Chondrocyte (in vitro differentiated cells): Measurements from ENCODE around the gene ZBTB37. TPM values are rescaled to one million over a fixed set of nuclear protein-coding genes. Genes with fewer than 3 reads are reported as not detected.

Experiments used
- DNase-seq: peaks from one replicate; pipeline ENCODE4 v3.0.0; 2021; ENCODE audit warnings: mixed read lengths, low spot score
- H3K27ac Mint-ChIP-seq: one replicate; pipeline ENCODE4 v1.8.0; 2021; ENCODE audit warnings: mild to moderate bottlenecking, moderate library complexity, mixed read lengths; ENCODE audit not compliant: unreplicated experiment
- H3K27me3 Mint-ChIP-seq: 2 replicates; pipeline ENCODE4 v1.8.0; 2021; ENCODE audit warnings: low read depth, mixed read lengths
- H3K36me3 Mint-ChIP-seq: 2 replicates; pipeline ENCODE4 v1.8.0; 2021; ENCODE audit warnings: low read depth, mixed read lengths
- H3K4me1 Mint-ChIP-seq: 2 replicates; pipeline ENCODE4 v1.8.0; 2021; ENCODE audit warnings: low read depth, mild to moderate bottlenecking, mixed read lengths
- H3K4me3 Mint-ChIP-seq: one replicate; pipeline ENCODE4 v1.8.0; 2021; ENCODE audit warnings: mild to moderate bottlenecking, moderate library complexity, mixed read lengths; ENCODE audit not compliant: unreplicated experiment
- H3K9me3 Mint-ChIP-seq: 2 replicates; pipeline ENCODE4 v1.8.0; 2021; ENCODE audit warnings: low read depth, mixed read lengths
- CTCF ChIP-seq: fragments of 200-600 bp; sonication (generic); IDR thresholded peaks from 2 replicates; pipeline ENCODE4 v1.5.0; 2021; ENCODE audit warnings: antibody characterized with exemption, mild to moderate bottlenecking, moderate library complexity
- total RNA-seq: library from RNA; stranded (reverse); gene quantifications from 3 replicates; pipeline ENCODE4 v1.2.1, GENCODE V29; 2021

The ZBTB37 gene
- total RNA-seq, 1 donor from 2014 or later, result 11.0 TPM

- TF ChIP-seq CTCF, result no peak
- peaks cover 41% of the 10 kb centered on the region for H3K36me3 Mint-ChIP-seq
- peak overlapping the region; percentile 91 for H3K4me3 Mint-ChIP-seq
- peaks cover 54% of the 10 kb centered on the region for H3K4me1 Mint-ChIP-seq
- H3K9me3 Mint-ChIP-seq, result no peaks in the 10 kb centered on the region
- H3K27ac Mint-ChIP-seq, result peak overlapping the region; percentile 98
- no peaks in the 10 kb centered on the region for H3K27me3 Mint-ChIP-seq
- DNase-seq, result no peak
Observed at GRCh38 chr1:173866413-173867115, 1.6 kb upstream of the ZBTB37 start.

DNA sequence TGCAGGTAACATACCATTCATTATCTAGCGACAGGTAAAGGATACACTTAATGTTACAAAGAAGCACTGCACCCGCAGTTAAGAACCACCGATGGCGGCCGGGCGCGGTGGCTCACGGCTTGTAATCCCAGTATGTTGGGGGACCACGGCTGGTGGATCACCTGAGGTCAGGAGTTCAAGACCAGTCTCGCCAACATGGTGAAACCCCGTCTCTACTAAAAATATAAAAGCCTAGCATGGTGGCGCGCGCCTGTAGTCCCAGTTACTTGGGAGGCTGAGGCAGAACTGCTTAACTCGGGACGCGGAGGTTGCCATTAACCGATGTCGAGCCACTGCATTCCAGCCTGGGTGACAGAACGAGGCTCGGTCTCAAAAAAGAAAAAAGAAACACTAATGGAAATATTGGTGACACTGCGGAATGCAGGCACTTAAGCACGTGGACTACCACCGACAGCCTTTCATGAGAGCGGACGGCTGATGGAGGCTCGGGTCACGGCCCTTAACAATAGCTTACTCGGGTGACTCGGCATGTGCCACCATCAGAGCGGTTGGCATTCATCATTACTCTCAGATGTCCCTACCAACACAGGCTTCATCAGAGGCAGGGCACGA is 933 bp upstream of the ZBTB37 start:
- no peak for DNase-seq
- TF ChIP-seq CTCF, result no peak
- H3K27ac Mint-ChIP-seq, result peak overlapping the region; percentile 98
- peaks cover 55% of the 10 kb centered on the region for H3K4me1 Mint-ChIP-seq
- peak overlapping the region; percentile 91 for H3K4me3 Mint-ChIP-seq
- H3K36me3 Mint-ChIP-seq, result peaks cover 38% of the 10 kb centered on the region
- no peaks in the 10 kb centered on the region for H3K9me3 Mint-ChIP-seq
- no peaks in the 10 kb centered on the region for H3K27me3 Mint-ChIP-seq

GRCh38 chr1:173867753-173868265 is 371 bp upstream of the ZBTB37 start, which contains the start of gene GAS5:
Gene GAS5, minus strand, starts transcription at chr1:173867989.
- H3K36me3 Mint-ChIP-seq, result peaks cover 37% of the 10 kb centered on the region

DNA sequence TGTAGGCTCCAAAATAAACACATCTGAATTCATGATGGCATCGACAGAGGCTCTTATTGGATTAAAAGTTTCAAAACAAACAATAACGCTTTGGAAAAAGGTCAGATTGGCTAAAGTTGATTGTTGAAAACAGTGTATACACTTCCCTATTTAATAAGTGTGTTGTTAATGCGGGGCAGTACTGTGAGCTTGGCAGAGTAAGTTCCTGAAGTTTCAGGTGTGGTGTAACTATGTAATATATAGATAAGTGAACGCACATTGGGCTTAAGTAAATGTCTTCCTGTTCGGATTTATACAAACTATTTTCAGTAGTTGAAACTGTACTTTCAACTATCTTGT is 810 bp downstream of the ZBTB37 start:
- TF ChIP-seq CTCF, result no peak
- peaks cover 33% of the 10 kb centered on the region for H3K36me3 Mint-ChIP-seq
- peak overlapping the region; percentile 91 for H3K4me3 Mint-ChIP-seq
- H3K9me3 Mint-ChIP-seq, result no peaks in the 10 kb centered on the region
- H3K27me3 Mint-ChIP-seq, result no peaks in the 10 kb centered on the region
- DNase-seq, result no peak
- peaks cover 54% of the 10 kb centered on the region for H3K4me1 Mint-ChIP-seq
- H3K27ac Mint-ChIP-seq, result peak overlapping the region; percentile 98

More at GRCh38 chr1:173867753-173868265, 371 bp upstream of the ZBTB37 start, which contains the start of gene GAS5:
- H3K27ac Mint-ChIP-seq, result peak within 1 kb of the TSS; percentile 98
- H3K27me3 Mint-ChIP-seq, result no peaks in the 10 kb centered on the region
- H3K4me3 Mint-ChIP-seq, result peak within 1 kb of the TSS; percentile 91
- no peak for TF ChIP-seq CTCF
- DNase-seq, result peak; percentile 100
- no peaks in the 10 kb centered on the region for H3K9me3 Mint-ChIP-seq
- peaks cover 58% of the 10 kb centered on the region for H3K4me1 Mint-ChIP-seq

- H3K27me3 Mint-ChIP-seq, result no peaks in the 10 kb centered on the region
- H3K36me3 Mint-ChIP-seq, result peaks cover 26% of the 10 kb centered on the region
- DNase-seq, result no peak
- H3K4me1 Mint-ChIP-seq, result peaks cover 39% of the 10 kb centered on the region
- no peak overlapping the region for H3K27ac Mint-ChIP-seq
- H3K9me3 Mint-ChIP-seq, result no peaks in the 10 kb centered on the region
- TF ChIP-seq CTCF, result no peak
- no peak overlapping the region for H3K4me3 Mint-ChIP-seq
Observed at GRCh38 chr1:173870252-173871075, 2.3 kb downstream of the ZBTB37 start.
